Measurements from ENCODE around the gene SHPK. TPM values are rescaled to one million over a fixed set of nuclear protein-coding genes. Genes with fewer than 3 reads are reported as not detected.

Gene SHPK
- total RNA-seq, 1 donor from 2014 or later = 11.2 TPM

DNA sequence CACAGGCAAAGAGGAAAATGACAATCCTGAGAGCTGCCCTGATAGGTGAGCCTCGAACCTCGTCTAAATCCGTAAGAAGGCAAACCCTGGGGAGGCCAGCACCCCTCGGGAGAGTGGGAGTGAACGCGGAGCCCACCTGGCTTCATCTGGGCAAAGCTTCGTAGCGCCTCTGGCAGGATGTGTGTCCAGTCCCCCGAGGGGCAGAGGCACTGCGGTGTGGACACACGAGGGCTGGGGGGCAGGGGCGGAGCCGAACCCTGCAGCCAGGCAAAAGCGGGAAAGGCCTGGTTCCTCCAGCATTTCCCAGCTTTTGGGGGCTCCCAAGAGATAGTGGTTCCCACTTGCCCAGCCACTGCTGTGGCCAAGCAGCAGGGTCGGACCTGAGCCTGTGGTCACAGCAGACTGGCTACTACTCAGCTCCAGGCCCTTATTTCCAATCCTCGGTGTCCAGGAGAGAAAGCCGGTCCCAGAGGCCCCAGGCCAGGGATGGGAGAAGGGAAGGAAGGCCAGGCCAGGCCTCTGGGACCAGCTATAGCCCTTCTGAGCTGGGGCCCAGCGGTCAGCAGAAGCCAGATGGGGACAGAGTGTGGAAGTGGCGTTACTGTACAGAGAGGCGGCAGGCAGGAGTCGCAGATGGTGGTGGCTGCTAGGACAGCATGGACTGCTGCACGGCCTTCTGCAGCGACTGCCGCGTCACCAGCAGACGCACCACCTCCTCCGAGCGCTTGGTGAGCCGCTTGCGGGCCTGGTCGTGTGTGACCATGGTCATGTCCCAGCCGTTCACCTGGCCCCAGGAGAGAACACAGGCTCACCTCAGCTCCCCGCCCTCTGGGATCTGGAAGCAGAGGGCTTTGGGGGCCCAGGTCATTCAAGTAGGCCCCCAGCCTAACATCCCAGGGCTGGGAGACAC, 27.3 kb upstream of the SHPK start:
- DNase-seq (ENCODE audit: low read depth in 2 of 2) = no peak

- DNase-seq (ENCODE audit: low read depth in 2 of 2) = no peak
Measured at GRCh38 chr17:3660311-3660891, 24.4 kb upstream of the SHPK start.

DNA sequence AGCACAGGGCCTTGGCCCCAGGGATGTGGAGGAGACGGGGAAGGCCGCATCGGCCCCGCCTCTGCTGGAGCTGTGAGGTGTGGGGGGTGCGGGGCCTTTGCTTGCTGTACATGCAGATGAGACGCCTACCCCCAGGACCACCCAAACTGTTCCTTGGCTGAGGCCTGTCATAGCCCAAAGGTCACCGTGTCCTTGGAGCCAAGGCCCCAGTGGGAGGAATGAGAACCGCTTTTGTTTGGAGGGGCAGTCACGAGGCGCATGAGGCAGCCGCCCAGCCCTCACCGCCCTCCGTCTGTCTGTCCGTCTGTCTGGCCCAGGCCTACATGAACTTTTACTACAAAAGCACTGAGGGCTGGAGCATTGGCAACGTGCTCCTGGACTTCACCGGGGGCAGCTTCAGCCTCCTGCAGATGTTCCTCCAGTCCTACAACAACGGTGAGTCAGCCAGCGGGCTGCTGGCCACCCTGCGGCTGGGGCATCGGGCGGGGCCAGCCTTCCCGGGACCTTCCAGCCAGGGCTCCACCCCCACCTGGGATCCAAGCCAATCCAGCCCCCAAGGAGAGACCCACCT, 23.6 kb upstream of the SHPK start:
- DNase-seq (ENCODE audit: low read depth in 2 of 2) = peak in 1 of 2 donors; percentile 74

DNA sequence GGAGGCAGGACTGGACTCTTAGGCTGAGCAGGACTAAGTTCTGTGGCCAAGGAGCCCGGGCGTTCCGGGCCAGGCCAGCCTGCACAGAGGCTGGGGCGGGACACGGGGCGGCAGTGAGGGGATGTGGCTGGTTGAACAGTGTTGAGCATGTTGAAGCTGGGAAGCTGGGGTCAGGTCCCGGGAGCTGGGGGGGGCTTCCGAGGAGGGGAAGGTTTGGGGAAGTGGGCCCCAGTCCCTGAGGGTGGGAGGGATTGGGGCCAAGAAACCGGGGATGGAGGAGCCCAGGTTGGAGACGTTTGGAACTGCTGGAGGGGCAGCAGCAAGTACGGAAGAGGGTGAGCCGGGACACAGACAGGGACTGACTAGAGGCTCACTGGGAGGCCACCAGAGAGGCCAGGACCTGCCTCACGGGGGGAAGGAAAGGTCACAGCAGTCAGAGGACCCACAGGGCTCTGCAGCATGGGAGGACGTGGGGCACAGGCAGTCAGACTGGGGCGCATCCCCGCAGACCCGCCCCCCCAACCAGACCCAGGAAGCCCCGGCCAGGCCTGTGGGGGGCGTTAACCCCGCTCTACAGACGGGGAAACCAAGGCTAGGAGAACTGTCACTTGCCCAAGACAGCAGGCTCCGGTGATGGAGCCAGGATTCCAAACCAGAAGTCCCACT, 22.9 kb upstream of the SHPK start:
- DNase-seq (ENCODE audit: low read depth in 2 of 2) = no peak

DNA sequence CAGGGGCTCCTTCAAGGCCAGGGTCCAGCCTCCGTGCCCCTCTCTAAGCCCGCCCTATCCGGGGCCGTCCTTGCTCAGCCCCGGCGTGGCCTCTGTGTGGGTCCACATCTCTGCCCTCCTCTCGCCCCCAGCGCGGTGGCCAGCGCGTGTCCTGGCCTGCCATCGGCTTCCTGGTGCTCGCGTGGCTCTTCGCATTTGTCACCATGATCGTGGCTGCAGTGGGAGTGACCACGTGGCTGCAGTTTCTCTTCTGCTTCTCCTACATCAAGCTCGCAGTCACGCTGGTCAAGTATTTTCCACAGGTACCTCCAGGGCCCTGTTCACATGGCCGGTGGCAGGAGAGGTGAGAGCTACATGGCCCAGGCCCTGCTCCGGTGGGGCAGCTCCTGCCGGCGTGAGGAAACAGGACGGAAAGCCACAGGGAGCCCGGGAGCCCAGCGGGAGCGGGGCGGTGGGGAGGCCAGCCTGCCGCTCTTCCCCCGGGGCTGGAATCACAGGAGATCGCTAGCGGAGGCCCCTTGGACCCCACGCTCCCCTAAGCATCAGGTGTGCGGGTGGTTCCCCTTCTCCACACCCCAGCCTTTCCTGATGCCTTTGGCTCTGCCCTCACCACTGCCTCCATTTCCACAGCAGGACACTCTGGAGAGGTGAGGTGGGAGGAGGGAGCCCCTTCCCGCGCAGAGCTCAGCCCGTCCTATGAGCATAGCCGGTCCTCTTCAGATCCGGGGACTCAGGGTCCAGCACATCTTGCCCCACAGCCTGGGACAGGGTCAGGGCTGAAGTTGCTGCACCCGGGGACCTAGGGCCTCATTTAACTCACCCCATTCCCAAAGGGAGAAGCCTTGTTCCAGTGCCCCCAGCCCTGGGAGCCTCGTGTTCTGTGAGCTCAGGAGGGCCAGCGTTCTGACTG, 22.1 kb upstream of the SHPK start:
- no peak for DNase-seq (ENCODE audit: low read depth in 2 of 2)

GRCh38 chr17:3657588-3657869, 21.5 kb upstream of the SHPK start:
- DNase-seq (ENCODE audit: low read depth in 2 of 2) = no peak

- DNase-seq (ENCODE audit: low read depth in 2 of 2) = no peak
Measured at GRCh38 chr17:3656755-3657587, 20.9 kb upstream of the SHPK start.

DNA sequence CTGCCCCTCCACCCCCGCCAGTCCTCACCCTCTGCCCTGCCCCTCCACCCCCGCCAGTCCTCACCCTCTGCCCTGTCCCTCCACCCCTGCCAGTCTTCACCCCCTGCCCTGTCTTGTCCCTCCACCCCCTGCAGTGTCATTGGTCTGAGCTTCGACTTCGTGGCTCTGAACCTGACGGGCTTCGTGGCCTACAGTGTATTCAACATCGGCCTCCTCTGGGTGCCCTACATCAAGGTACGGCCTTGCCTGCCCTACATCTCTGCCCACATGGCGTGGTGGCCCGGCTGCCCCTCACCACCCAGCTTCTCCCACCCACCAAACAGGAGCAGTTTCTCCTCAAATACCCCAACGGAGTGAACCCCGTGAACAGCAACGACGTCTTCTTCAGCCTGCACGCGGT, 20.3 kb upstream of the SHPK start:
- no peak for DNase-seq (ENCODE audit: low read depth in 2 of 2)

- no peak for DNase-seq (ENCODE audit: low read depth in 2 of 2)
Measured at GRCh38 chr17:3655766-3656165, 19.7 kb upstream of the SHPK start.

GRCh38 chr17:3647769-3648555, 11.9 kb upstream of the SHPK start:
- DNase-seq (ENCODE audit: low read depth in 2 of 2) = peak; percentile 41 to 68

- no peak for DNase-seq (ENCODE audit: low read depth in 2 of 2)
Measured at GRCh38 chr17:3647251-3647650, 11.2 kb upstream of the SHPK start.

DNA sequence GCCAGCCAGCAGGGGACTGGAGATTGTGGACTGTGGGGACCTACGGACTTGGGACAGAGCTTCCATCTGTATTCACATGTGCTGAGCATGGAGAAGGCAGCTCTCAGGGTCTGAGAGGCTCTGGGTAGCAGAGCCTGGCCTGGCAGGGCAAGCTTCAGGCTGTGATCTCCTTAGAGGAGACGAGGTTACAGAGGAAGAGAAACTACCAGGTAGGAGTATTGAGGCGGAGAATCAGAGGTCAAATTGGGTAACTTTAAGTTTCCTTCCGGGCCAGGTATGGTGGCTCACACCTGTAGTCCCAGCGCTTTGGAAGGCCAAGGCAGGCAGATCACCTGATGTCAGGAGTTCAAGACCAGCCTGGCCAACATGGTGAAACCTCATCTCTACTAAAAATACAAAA, 9.3 kb upstream of the SHPK start:
- DNase-seq (ENCODE audit: low read depth in 2 of 2) = no peak

DNA sequence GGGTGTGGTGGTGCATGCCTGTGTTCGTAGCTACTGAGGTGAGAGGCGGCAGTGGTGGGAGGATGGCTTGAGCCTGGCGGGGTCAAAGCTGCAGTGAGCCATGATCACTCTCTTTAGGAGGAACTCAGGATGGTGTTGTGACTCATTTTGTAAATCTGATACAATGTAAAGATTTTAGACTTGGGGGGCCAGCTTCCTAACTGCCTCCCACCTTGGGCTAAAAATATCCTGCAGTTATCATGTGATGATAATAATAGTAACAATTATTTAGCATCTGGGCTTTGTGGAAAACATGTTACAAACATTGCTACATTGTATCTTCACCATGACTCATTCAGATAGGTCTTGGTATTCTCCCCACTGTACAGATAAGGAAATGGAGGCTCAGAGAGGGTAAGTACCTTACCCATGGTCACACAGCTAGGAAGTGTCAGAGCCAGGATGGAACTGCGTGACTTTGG, 7.9 kb upstream of the SHPK start:
- DNase-seq (ENCODE audit: low read depth in 2 of 2) = no peak

DNA sequence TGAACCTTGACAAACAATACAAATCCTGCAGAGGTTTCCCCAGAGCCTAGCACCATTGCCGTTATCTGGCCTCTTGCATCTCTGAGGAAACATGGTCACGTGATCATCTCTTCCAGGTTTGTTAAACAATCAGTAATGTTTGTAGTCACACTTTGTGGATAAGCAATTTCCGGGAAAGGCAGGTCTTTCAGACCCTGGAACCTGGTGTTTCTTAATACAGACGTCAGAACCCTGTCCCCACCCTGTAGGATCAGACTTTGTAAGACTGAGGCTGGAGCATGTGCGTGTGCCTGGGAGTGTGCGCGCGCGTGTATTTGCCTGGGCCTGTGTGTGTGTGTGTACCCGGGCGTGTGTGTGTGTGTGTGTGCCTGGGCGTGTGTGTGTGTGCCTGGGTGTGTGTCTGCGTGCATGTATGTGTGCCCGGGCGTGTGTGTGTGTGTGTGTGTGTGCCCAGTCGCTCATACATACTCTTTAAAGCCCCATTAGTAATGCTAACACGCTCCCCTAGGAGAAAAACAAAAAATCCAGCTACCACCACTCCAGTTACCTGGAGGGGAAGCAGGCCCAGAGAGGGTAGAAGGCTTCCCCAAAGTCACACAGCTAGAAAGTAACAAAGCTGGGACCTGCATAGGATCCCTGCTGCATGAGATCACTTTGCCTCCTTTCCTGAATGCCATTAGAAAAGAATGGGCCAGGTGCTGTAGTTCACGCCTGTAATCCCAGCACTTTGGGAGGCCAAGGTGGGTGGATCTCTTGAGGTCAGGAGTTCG, 5.9 kb upstream of the SHPK start:
- DNase-seq (ENCODE audit: low read depth in 2 of 2) = no peak

GRCh38 chr17:3641014-3641413, 5.0 kb upstream of the SHPK start:
- DNase-seq (ENCODE audit: low read depth in 2 of 2) = no peak

GRCh38 chr17:3639981-3640596, 4.0 kb upstream of the SHPK start:
- DNase-seq (ENCODE audit: low read depth in 2 of 2) = peak in 1 of 2 donors; percentile 24

GRCh38 chr17:3636908-3637373, 891 bp upstream of the SHPK start:
- DNase-seq (ENCODE audit: low read depth in 2 of 2) = no peak

- no peak for DNase-seq (ENCODE audit: low read depth in 2 of 2)
Measured at GRCh38 chr17:3635474-3636153, 436 bp downstream of the SHPK start.

Measured in dermis microvascular lymphatic vessel endothelial cell (primary cell).